PC-3 (cell line): Measurements from ENCODE around the gene FANK1. TPM values are rescaled to one million over a fixed set of nuclear protein-coding genes. Genes with fewer than 3 reads are reported as not detected.
"Not testable (repeated sequence)": the region's sequence is repeated elsewhere in the genome, so short reads cannot be mapped to it uniquely, and the experiment has no call there.

Experiments used
- ATAC-seq: fragments of 200-7000 bp; cut with Tn5 transposase; 2 replicates; pipeline ENCODE4 v1.9.1; 2020; ENCODE audit warnings: mild to moderate bottlenecking, moderate library complexity
- BruUV-seq: library from RNA; stranded (reverse); fragments of 400-500 nt; replicated peaks from 2 replicates; lab custom pipeline; 2021; lab: Mats Ljungman, UMichigan
- CTCF ChIA-PET: fragments of 300-600 bp; sonication (Branson Sonifier 250); formaldehyde crosslinking; loops from one replicate; lab custom pipeline; 2022; ENCODE audit warnings: antibody characterized with exemption; lab: Charles Lee
- POLR2A ChIA-PET: fragments of 300-600 bp; sonication (Branson Sonifier 250); formaldehyde crosslinking; loops from one replicate; lab custom pipeline; 2022; ENCODE audit warnings: antibody characterized with exemption; ENCODE audit not compliant: unreplicated experiment; lab: Charles Lee
- DNase-seq: peaks from one replicate; pipeline ENCODE4 v3.0.0-alpha.2; 2015
- H2AFZ ChIP-seq: fragments of 300-600 bp; sonication (generic); 2 replicates; pipeline ENCODE4 v1.6.0; 2016; ENCODE audit warnings: antibody characterized with exemption, low read length
- H3F3A ChIP-seq: fragments of 300-600 bp; sonication (generic); one replicate; pipeline ENCODE4 v1.6.0; 2017; ENCODE audit warnings: antibody characterized with exemption, low read length, control low read depth, mild to moderate bottlenecking; ENCODE audit not compliant: unreplicated experiment
- H3K27ac ChIP-seq: fragments of 300-600 bp; sonication (generic); 2 replicates; pipeline ENCODE4 v1.5.1; 2016; ENCODE audit warnings: mild to moderate bottlenecking, low read length
- H3K27me3 ChIP-seq: fragments of 300-600 bp; sonication (generic); 2 replicates; pipeline ENCODE4 v1.6.1; 2016; ENCODE audit warnings: low read length, mixed read lengths
- H3K36me3 ChIP-seq: fragments of 300-600 bp; sonication (generic); 2 replicates; pipeline ENCODE4 v1.6.1; 2016; ENCODE audit warnings: low read depth, mixed run types, low read length, mixed read lengths
- H3K4me1 ChIP-seq: fragments of 300-600 bp; sonication (generic); 2 replicates; pipeline ENCODE4 v1.5.1; 2016; ENCODE audit warnings: low read length; ENCODE audit not compliant: insufficient read depth
- H3K4me2 ChIP-seq: fragments of 300-600 bp; sonication (generic); 2 replicates; pipeline ENCODE4 v1.6.0; 2016; ENCODE audit warnings: low read length
- H3K4me3 ChIP-seq: fragments of 300-600 bp; sonication (generic); 2 replicates; pipeline ENCODE4 v1.5.1; 2016; ENCODE audit warnings: mild to moderate bottlenecking, low read length, mixed read lengths
- H3K79me2 ChIP-seq: fragments of 300-600 bp; sonication (generic); 2 replicates; pipeline ENCODE4 v1.6.1; 2017; ENCODE audit warnings: low read length, mixed read lengths
- H3K9ac ChIP-seq: fragments of 300-600 bp; sonication (generic); 2 replicates; pipeline ENCODE4 v1.6.0; 2016; ENCODE audit warnings: mild to moderate bottlenecking, low read length
- H3K9me2 ChIP-seq: fragments of 300-600 bp; sonication (generic); replicated peaks from 2 replicates; pipeline ENCODE4 v1.6.1; 2016; ENCODE audit warnings: mixed run types, low read length, mixed read lengths
- H3K9me3 ChIP-seq: fragments of 300-600 bp; sonication (generic); 2 replicates; pipeline ENCODE4 v1.6.1; 2016; ENCODE audit warnings: low read length, mixed read lengths
- H4K20me1 ChIP-seq: fragments of 300-600 bp; sonication (generic); 2 replicates; pipeline ENCODE4 v1.6.1; 2016; ENCODE audit warnings: low read length, mixed read lengths
- CTCF ChIP-seq: fragments of 300-600 bp; sonication (generic); conservative IDR thresholded peaks from 2 replicates; pipeline ENCODE4 v1.5.1; 2017; ENCODE audit warnings: antibody characterized with exemption, low read depth, mild to moderate bottlenecking, low read length
- EZH2 ChIP-seq: fragments of 300-600 bp; sonication (generic); IDR thresholded peaks from one replicate; pipeline ENCODE4 v1.6.1; 2017; ENCODE audit warnings: antibody characterized with exemption, mild to moderate bottlenecking, low read length; ENCODE audit not compliant: unreplicated experiment
- EZH2phosphoT487 ChIP-seq: fragments of 300-600 bp; sonication (generic); IDR thresholded peaks from 2 replicates; pipeline ENCODE4 v1.6.1; 2018; ENCODE audit warnings: mild to moderate bottlenecking, antibody characterized with exemption, low read length, borderline replicate concordance
- intact Hi-C: fragments of 100-400 bp; cut with micrococcal nuclease; formaldehyde crosslinking; loops from 2 replicates; pipeline ENCODE4 v1.9.0; 2023
- total RNA-seq: library from RNA; depleted of rRNA; stranded (reverse); fragments of >200 nt; gene quantifications from 2 replicates; pipeline ENCODE4 v1.2.3, GENCODE V29; 2014

FANK1 gene
- total RNA-seq, 1 experiment from 2014 or later = 0.95 TPM

GRCh38 chr10:126045861-126046260 is 149.5 kb downstream of the FANK1 start:
- Histone ChIP-seq H3K4me2 (no peak overlapping the region), H3K36me3 (no peaks in the 10 kb centered on the region), H3K4me3 (no peak overlapping the region), H3K4me1 (peaks cover 10% of the 10 kb centered on the region), H3K9me3 (no peaks in the 10 kb centered on the region), H3K79me2 (no peaks in the 10 kb centered on the region), H3F3A (no peaks in the 10 kb centered on the region), H3K27ac (no peak overlapping the region), H3K9ac (no peak overlapping the region), H2AFZ (no peak overlapping the region), H3K9me2 (no peaks in the 10 kb centered on the region), H3K27me3 (no peaks in the 10 kb centered on the region), H4K20me1 (no peaks in the 10 kb centered on the region)
- ChIA-PET POLR2A (no interaction called here), CTCF (no interaction called here)
- ATAC-seq = no peak
- BruUV-seq = no TSS peak
- intact Hi-C loops = no loop called here
- TF ChIP-seq EZH2phosphoT487 (no peak), EZH2 (no peak), CTCF (no peak)
- no peak for DNase-seq

GRCh38 chr10:126046831-126047230 is 150.5 kb downstream of the FANK1 start:
- no peak overlapping the region for H3K4me3 ChIP-seq
- H3K4me2 ChIP-seq = no peak overlapping the region
- no peaks in the 10 kb centered on the region for H3K79me2 ChIP-seq
- DNase-seq (no peak), ATAC-seq (no peak)
- H2AFZ ChIP-seq = no peak overlapping the region
- no peaks in the 10 kb centered on the region for H3K9me3 ChIP-seq
- H3K9me2 ChIP-seq = no peaks in the 10 kb centered on the region
- H3K27ac ChIP-seq = no peak overlapping the region
- no peak for TF ChIP-seq EZH2phosphoT487
- no peak for TF ChIP-seq CTCF
- TF ChIP-seq EZH2 = no peak
- no peaks in the 10 kb centered on the region for H4K20me1 ChIP-seq
- no peaks in the 10 kb centered on the region for H3F3A ChIP-seq
- H3K9ac ChIP-seq = no peak overlapping the region
- intact Hi-C loops = no loop called here
- H3K27me3 ChIP-seq = no peaks in the 10 kb centered on the region
- H3K36me3 ChIP-seq = no peaks in the 10 kb centered on the region
- no TSS peak for BruUV-seq
- ChIA-PET CTCF (no interaction called here), POLR2A (no interaction called here)
- peaks cover 10% of the 10 kb centered on the region for H3K4me1 ChIP-seq

GRCh38 chr10:126047749-126048148 is 151.4 kb downstream of the FANK1 start:
- H3K27ac ChIP-seq, H3K9ac ChIP-seq, H2AFZ ChIP-seq, H3K9me2 ChIP-seq, DNase-seq, CTCF ChIA-PET, H4K20me1 ChIP-seq, POLR2A ChIA-PET, H3K4me2 ChIP-seq, H3F3A ChIP-seq, H3K27me3 ChIP-seq, H3K9me3 ChIP-seq, BruUV-seq, ATAC-seq, intact Hi-C loops, H3K36me3 ChIP-seq, H3K79me2 ChIP-seq, H3K4me3 ChIP-seq: not testable (repeated sequence)
- peaks cover 10% of the 10 kb centered on the region for H3K4me1 ChIP-seq
